H1 (cell line): Measurements from ENCODE around the gene OR6Q1. TPM values are rescaled to one million over a fixed set of nuclear protein-coding genes. Genes with fewer than 3 reads are reported as not detected.

ENCODE experiments used
- CTCF ChIA-PET: fragments of 300-600 bp; sonication (Branson Sonifier 250); formaldehyde crosslinking; loops from one replicate; lab custom pipeline; 2021; ENCODE audit not compliant: partially characterized antibody; lab: Charles Lee
- POLR2A ChIA-PET: fragments of 300-600 bp; sonication (Branson Sonifier 250); formaldehyde crosslinking; loops from one replicate; lab custom pipeline; 2021; ENCODE audit warnings: inconsistent platforms; ENCODE audit not compliant: partially characterized antibody; lab: Charles Lee
- DNase-seq, 2 experiments: peaks; one replicate each; pipeline versions ENCODE4 v3.0.0 to v3.0.0-alpha.2; 2010 to 2022; ENCODE audit warnings: low spot score in 2 of 2, low read depth in 1 of 2, mixed read lengths in 1 of 2
- FAIRE-seq: peaks from 2 replicates; lab custom pipeline; 2011; peaks lifted over from hg19 to GRCh38; lab: Jason Lieb, UNC
- H2AFZ ChIP-seq: 2 replicates; pipeline ENCODE4 v1.8.1; 2012; ENCODE audit warnings: low read length, inconsistent platforms
- H2AK5ac ChIP-seq: 2 replicates; pipeline ENCODE4 v1.6.1; 2013; ENCODE audit warnings: low read depth, low read length
- H2BK120ac ChIP-seq: replicated peaks from 2 replicates; pipeline ENCODE3; 2013; ENCODE audit warnings: low read depth, low read length, inconsistent platforms
- H2BK12ac ChIP-seq: 2 replicates; pipeline ENCODE4 v1.6.1; 2013; ENCODE audit warnings: low read depth, low read length
- H2BK15ac ChIP-seq: 2 replicates; pipeline ENCODE4 v1.6.1; 2013; ENCODE audit warnings: low read length
- H2BK20ac ChIP-seq: 2 replicates; pipeline ENCODE4 v1.6.1; 2013; ENCODE audit warnings: low read length
- H2BK5ac ChIP-seq: 2 replicates; pipeline ENCODE4 v1.6.1; 2013; ENCODE audit warnings: low read depth, low read length
- H3K14ac ChIP-seq: 2 replicates; pipeline ENCODE4 v1.6.1; 2013; ENCODE audit warnings: inconsistent platforms; ENCODE audit not compliant: insufficient read length
- H3K18ac ChIP-seq: 2 replicates; pipeline ENCODE4 v1.6.1; 2013; ENCODE audit warnings: low read length; ENCODE audit errors: extremely low read depth
- H3K23ac ChIP-seq: 2 replicates; pipeline ENCODE4 v1.6.1; 2013; ENCODE audit warnings: inconsistent platforms; ENCODE audit not compliant: insufficient read length
- H3K23me2 ChIP-seq: 2 replicates; pipeline ENCODE4 v1.6.1; 2013; ENCODE audit warnings: low read depth, low read length
- H3K27ac ChIP-seq: 2 replicates; pipeline ENCODE4 v1.6.1; 2011; ENCODE audit warnings: low read depth, low read length, inconsistent platforms
- H3K27me3 ChIP-seq, 4 experiments: replicated peaks in 1 of 4; 1 replicate in 1 of 4; 2 replicates in 3 of 4; pipeline versions ENCODE4 v1.6.1 to v1.8.1; 2011 to 2013; ENCODE audit warnings: low read length in 3 of 4, mild to moderate bottlenecking in 3 of 4, inconsistent platforms in 2 of 4, mixed read lengths in 2 of 4, moderate library complexity in 1 of 4; ENCODE audit not compliant: control insufficient read depth in 3 of 4, insufficient read depth in 3 of 4; ENCODE audit errors: extremely low read depth in 1 of 4
- H3K36me3 ChIP-seq, 4 experiments: 2 replicates each; pipeline versions ENCODE4 v1.6.1 to v1.8.1; 2011 to 2013; ENCODE audit warnings: mild to moderate bottlenecking in 4 of 4, low read length in 3 of 4, moderate library complexity in 2 of 4, control low read depth in 1 of 4, inconsistent platforms in 1 of 4; ENCODE audit not compliant: insufficient read depth in 4 of 4, control insufficient read depth in 2 of 4
- H3K4ac ChIP-seq: replicated peaks from 2 replicates; pipeline ENCODE3; 2013; ENCODE audit warnings: low read length, low read depth, mixed read lengths, inconsistent platforms; ENCODE audit not compliant: insufficient read length
- H3K4me1 ChIP-seq, 4 experiments: replicated peaks in 1 of 4; 1 replicate in 1 of 4; 2 replicates in 3 of 4; pipeline versions ENCODE4 v1.6.1 to v1.8.1; 2011 to 2013; ENCODE audit warnings: low read length in 3 of 4, inconsistent platforms in 2 of 4, mixed read lengths in 1 of 4; ENCODE audit not compliant: insufficient read depth in 4 of 4, control insufficient read depth in 3 of 4
- H3K4me2 ChIP-seq, 2 experiments: 2 replicates each; pipeline versions ENCODE4 v1.6.1 to v1.8.1; 2011 to 2013; ENCODE audit warnings: low read depth in 2 of 2, low read length in 2 of 2, control low read depth in 1 of 2, inconsistent platforms in 1 of 2, mild to moderate bottlenecking in 1 of 2; ENCODE audit not compliant: insufficient read depth in 1 of 2
- H3K4me3 ChIP-seq, 4 experiments: fragments of 200-600, 300-600 bp in 1 of 4; sonication (generic), shearing (Covaris generic), sonication (Bioruptor Twin) in 1 of 4; 2 replicates each; pipeline versions ENCODE4 v1.5.1 to v1.8.1; 2011 to 2016; ENCODE audit warnings: low read length in 4 of 4, low read depth in 3 of 4, control low read depth in 2 of 4, inconsistent platforms in 2 of 4, mild to moderate bottlenecking in 2 of 4, mixed read lengths in 1 of 4, moderate library complexity in 1 of 4; ENCODE audit not compliant: insufficient read depth in 2 of 4; ENCODE audit errors: extremely low read depth in 1 of 4
- H3K56ac ChIP-seq: replicated peaks from 2 replicates; pipeline ENCODE3; 2013; ENCODE audit warnings: low read depth, mild to moderate bottlenecking, mixed read lengths, low read length, inconsistent platforms; ENCODE audit not compliant: insufficient read length
- H3K79me1 ChIP-seq: 2 replicates; pipeline ENCODE4 v1.6.1; 2013; ENCODE audit warnings: low read depth, low read length, control low read depth
- H3K79me2 ChIP-seq, 2 experiments: 2 replicates each; pipeline versions ENCODE4 v1.6.1 to v1.8.1; 2012 to 2013; ENCODE audit warnings: low read length in 2 of 2, mild to moderate bottlenecking in 2 of 2, inconsistent platforms in 1 of 2; ENCODE audit not compliant: insufficient read depth in 2 of 2, control insufficient read depth in 1 of 2
- H3K9ac ChIP-seq, 4 experiments: replicated peaks in 1 of 4; 1 replicate in 1 of 4; 2 replicates in 3 of 4; pipeline versions ENCODE4 v1.6.1 to v1.8.1; 2011 to 2013; ENCODE audit warnings: low read depth in 3 of 4, low read length in 3 of 4, control low read depth in 2 of 4, mild to moderate bottlenecking in 2 of 4, moderate library complexity in 2 of 4, inconsistent platforms in 1 of 4; ENCODE audit errors: extremely low read depth in 1 of 4
- H3K9me3 ChIP-seq, 2 experiments: 2 replicates each; pipeline versions ENCODE4 v1.6.1 to v1.8.1; 2012 to 2013; ENCODE audit warnings: mild to moderate bottlenecking in 2 of 2, moderate library complexity in 2 of 2, control low read depth in 1 of 2, inconsistent platforms in 1 of 2, low read depth in 1 of 2, low read length in 1 of 2, mixed read lengths in 1 of 2; ENCODE audit not compliant: insufficient read depth in 2 of 2
- H4K20me1 ChIP-seq, 2 experiments: replicated peaks in 1 of 2; 2 replicates each; pipeline versions ENCODE3 to v1.8.1; 2011 to 2013; ENCODE audit warnings: inconsistent platforms in 2 of 2, low read length in 2 of 2, mild to moderate bottlenecking in 1 of 2; ENCODE audit not compliant: insufficient read depth in 2 of 2, control insufficient read depth in 1 of 2
- H4K5ac ChIP-seq: 2 replicates; pipeline ENCODE4 v1.6.1; 2013; ENCODE audit warnings: low read length, low read depth, mixed read lengths, inconsistent platforms; ENCODE audit not compliant: insufficient read length
- H4K8ac ChIP-seq: 2 replicates; pipeline ENCODE4 v1.8.0; 2013; ENCODE audit warnings: mild to moderate bottlenecking, moderate library complexity, low read length, inconsistent platforms; ENCODE audit not compliant: insufficient read depth; ENCODE audit errors: extremely low read depth
- H4K91ac ChIP-seq: replicated peaks from 2 replicates; pipeline ENCODE3; 2013; ENCODE audit warnings: low read length, mixed read lengths, inconsistent platforms; ENCODE audit not compliant: insufficient read length
- BACH1 ChIP-seq: IDR thresholded peaks from 2 replicates; pipeline ENCODE4 v1.6.1; 2012; ENCODE audit warnings: low read length, improper control_type of control experiment
- BRCA1 ChIP-seq: IDR thresholded peaks from 2 replicates; pipeline ENCODE4 v1.6.1; 2012; ENCODE audit warnings: low read depth, low read length, improper control_type of control experiment
- EGR1 ChIP-seq: IDR thresholded peaks from 2 replicates; pipeline ENCODE4 v1.6.1; 2011; ENCODE audit warnings: low read depth, low read length, borderline replicate concordance
- GABPA ChIP-seq: IDR thresholded peaks from 2 replicates; pipeline ENCODE4 v1.6.1; 2011; ENCODE audit warnings: mild to moderate bottlenecking, low read length, moderate library complexity, borderline replicate concordance; ENCODE audit not compliant: insufficient read depth
- GTF2F1 ChIP-seq: IDR thresholded peaks from 2 replicates; pipeline ENCODE4 v1.6.1; 2012; ENCODE audit warnings: low read depth, low read length, improper control_type of control experiment, borderline replicate concordance
- JUND ChIP-seq: IDR thresholded peaks from 2 replicates; pipeline ENCODE4 v1.6.1; 2011; ENCODE audit warnings: mild to moderate bottlenecking, improper control_type of control experiment, low read length
- POLR2AphosphoS5 ChIP-seq: IDR thresholded peaks from 2 replicates; pipeline ENCODE4 v1.6.1; 2011; ENCODE audit warnings: low read depth, low read length
- POU5F1 ChIP-seq: IDR thresholded peaks from 2 replicates; pipeline ENCODE4 v1.6.1; 2011; ENCODE audit warnings: low read depth, mild to moderate bottlenecking, low read length, moderate library complexity
- RBBP5 ChIP-seq: IDR thresholded peaks from 2 replicates; pipeline ENCODE4 v1.7.1; 2012; ENCODE audit warnings: low read depth, mild to moderate bottlenecking, inconsistent platforms, low read length, moderate library complexity, borderline replicate concordance
- RFX5 ChIP-seq: IDR thresholded peaks from 2 replicates; pipeline ENCODE4 v1.6.1; 2011; ENCODE audit warnings: low read depth, low read length, improper control_type of control experiment, borderline replicate concordance
- RNF2 ChIP-seq: fragments of 200-900, 300-1000 bp; sonication (generic); IDR thresholded peaks from 2 replicates; pipeline ENCODE4 v1.7.1; 2016; ENCODE audit warnings: borderline replicate concordance, low read depth, mild to moderate bottlenecking, antibody characterized with exemption, low read length; ENCODE audit not compliant: poor library complexity, severe bottlenecking; ENCODE audit errors: missing control alignments
- SP1 ChIP-seq: IDR thresholded peaks from 2 replicates; pipeline ENCODE4 v1.6.1; 2011; ENCODE audit warnings: low read depth, low read length
- SP2 ChIP-seq: IDR thresholded peaks from 2 replicates; pipeline ENCODE4 v1.6.1; 2012; ENCODE audit warnings: mild to moderate bottlenecking, low read length, inconsistent platforms
- SP4 ChIP-seq: IDR thresholded peaks from 2 replicates; pipeline ENCODE4 v1.6.1; 2012; ENCODE audit warnings: low read length, inconsistent platforms
- TAF1 ChIP-seq: IDR thresholded peaks from 2 replicates; pipeline ENCODE4 v1.6.1; 2011; ENCODE audit warnings: mild to moderate bottlenecking, low read depth, low read length
- TEAD4 ChIP-seq: IDR thresholded peaks from 2 replicates; pipeline ENCODE4 v1.6.1; 2012; ENCODE audit warnings: low read depth, low read length, inconsistent platforms, mixed read lengths
- WGBS, 2 experiments: shearing (Covaris generic) in 1 of 2; methylation state at CpG; one replicate each; pipeline versions ENCODE4 v1.1.6 to v1.1.7; 2013 to 2015; ENCODE audit warnings: low lambda C conversion rate in 2 of 2, mixed read lengths in 2 of 2, inconsistent platforms in 1 of 2, low coverage in 1 of 2, missing lambda C conversion rate in 1 of 2; ENCODE audit not compliant: insufficient replicate concordance in 2 of 2, insufficient coverage in 1 of 2, insufficient read length in 1 of 2; ENCODE audit errors: extremely low coverage in 1 of 2, missing lambda C conversion rate in 1 of 2; 5-methylcytosine and 5-hydroxymethylcytosine counted together
- polyA plus RNA-seq, 7 experiments: library from polyadenylated mRNA; depleted of rRNA in 3 of 7; stranded (reverse) in 5 of 7; unstranded in 2 of 7; fragments of >200 nt in 5 of 7; fragments of 200-250 nt in 2 of 7; gene quantifications; 1 replicate in 5 of 7; 2 replicates in 1 of 7; 4 replicates in 1 of 7; pipeline versions ENCODE4 v1.2.1 to v1.2.3, GENCODE V29; 2011 to 2013; ENCODE audit warnings: missing spikeins in 2 of 7, mixed read lengths in 2 of 7
- total RNA-seq: library from RNA; stranded (reverse); fragmentation: NEBNext Ultra II Directional; extraction: Animal tissue kit (Norgen Biotek cat#: 25700); gene quantifications from 2 replicates; pipeline ENCODE4 v1.2.1, GENCODE V29; 2021

OR6Q1 gene
- total and polyA plus RNA-seq, 2 of the 8 experiments (the other 6 are each of a cell fraction or from before 2014, with no cell fraction given): not detected

- Histone ChIP-seq H3K79me2 (no peaks in the 10 kb centered on the region), H3K9ac (no peak overlapping the region), H4K5ac (no peak overlapping the region), H4K8ac (no peak overlapping the region), H3K4ac (no peak overlapping the region), H3K27ac (no peak overlapping the region), H2BK5ac (no peak overlapping the region), H3K9me3 (peaks cover 0 to 5% of the 10 kb centered on the region in 2 experiments; a peak in 2 of 4 replicates), H3K23me2 (no peaks in the 10 kb centered on the region), H2AFZ (no peak overlapping the region), H3K56ac (no peak overlapping the region), H2BK12ac (no peak overlapping the region), H3K36me3 (no peaks in the 10 kb centered on the region), H3K4me2 (no peak overlapping the region), H2AK5ac (no peak overlapping the region), H3K4me3 (no peak overlapping the region), H3K14ac (no peak overlapping the region), H3K79me1 (no peaks in the 10 kb centered on the region), H3K4me1 (no peaks in the 10 kb centered on the region), H2BK20ac (no peak overlapping the region), H4K91ac (no peak overlapping the region), H3K23ac (no peak overlapping the region), H2BK15ac (no peak overlapping the region), H3K18ac (no peak overlapping the region), H4K20me1 (no peaks in the 10 kb centered on the region), H3K27me3 (no peaks in the 10 kb centered on the region), H2BK120ac (no peak overlapping the region)
- WGBS, 2 experiments: 84% methylated on average over 2 of the region's 2 CpGs; no CpG with 5 or more reads in 1 of the 2 experiments
- no peak for FAIRE-seq
- no peak for DNase-seq
- CTCF ChIA-PET: interaction anchor here (1.3 kb wide), 1 partner anchor 227 kb away, joined by 3 read pairs; no protein-coding TSS in a partner anchor
- POLR2A ChIA-PET: no interaction called here
- no peak for TF ChIP-seq GTF2F1
- TF ChIP-seq RNF2: no peak
- no peak for TF ChIP-seq TEAD4
- TF ChIP-seq RFX5: no peak
- no peak for TF ChIP-seq TAF1
- no peak for TF ChIP-seq BRCA1
- TF ChIP-seq BACH1: no peak
- TF ChIP-seq SP2: no peak
- TF ChIP-seq JUND: no peak
- TF ChIP-seq SP4: no peak
- TF ChIP-seq RBBP5: no peak
- no peak for TF ChIP-seq SP1
- TF ChIP-seq POLR2AphosphoS5: no peak
- TF ChIP-seq EGR1: no peak
- no peak for TF ChIP-seq POU5F1
- no peak for TF ChIP-seq GABPA
Measured at GRCh38 chr11:58034471-58034870, 3.7 kb downstream of the OR6Q1 start.
